K562 (cell line): ENCODE data around the gene RSBN1L. TPM values are rescaled to one million over a fixed set of nuclear protein-coding genes. Genes with fewer than 3 reads are reported as not detected.

Experiments used
- ATAC-seq: fragments of 200-7000 bp; cut with Tn5 transposase; 3 replicates; pipeline ENCODE4 v1.9.1; 2020; ENCODE audit warnings: moderate library complexity
- BruUV-seq: library from RNA; stranded (reverse); fragments of 400-500 nt; replicated peaks from 2 replicates; lab custom pipeline; 2021; lab: Mats Ljungman, UMichigan
- CTCF ChIA-PET: fragments of 300-600 bp; formaldehyde crosslinking; extraction: SDS; loops from one replicate; lab custom pipeline; 2021; ENCODE audit warnings: low intra/inter-chr PET ratio; lab: Yijun Ruan, JAX
- POLR2A ChIA-PET: fragments of 300-600, 350-650 bp; sonication (Branson Sonifier 250); formaldehyde crosslinking; extraction: SDS; loops from one replicate; lab custom pipeline; 2021; ENCODE audit warnings: antibody characterized with exemption, inconsistent platforms; lab: Yijun Ruan, JAX
- DNase-seq, 4 experiments: peaks; one replicate each; pipeline versions ENCODE4 v3.0.0 to v3.0.0-alpha.2; 2011 to 2018; ENCODE audit warnings: low spot score in 3 of 4, mixed read lengths in 3 of 4; ENCODE audit errors: extremely low read depth in 1 of 4
- FAIRE-seq: peaks from 2 replicates; lab custom pipeline; 2011; peaks lifted over from hg19 to GRCh38; lab: Jason Lieb, UNC
- H2AFZ ChIP-seq: 2 replicates; pipeline ENCODE4 v1.6.0; 2011; ENCODE audit warnings: low read depth, low read length, control low read depth, inconsistent platforms
- H3K27ac ChIP-seq: fragments of 200-600 bp; 3 replicates; pipeline ENCODE4 v1.8.0; 2011; ENCODE audit warnings: low read depth, mild to moderate bottlenecking, control low read depth, inconsistent platforms, low read length, moderate library complexity, mixed read lengths; ENCODE audit errors: extremely low read depth
- H3K27me3 ChIP-seq, 2 experiments: fragments of 300-600 bp in 1 of 2; 2 replicates in 1 of 2; 3 replicates in 1 of 2; pipeline versions ENCODE4 v1.6.0 to v1.8.0; 2011; ENCODE audit warnings: inconsistent platforms in 2 of 2, low read length in 2 of 2, mild to moderate bottlenecking in 1 of 2, mixed read lengths in 1 of 2, moderate library complexity in 1 of 2; ENCODE audit not compliant: control insufficient read depth in 2 of 2, insufficient read depth in 2 of 2
- H3K36me3 ChIP-seq: fragments of 300-600 bp; 3 replicates; pipeline ENCODE4 v1.8.0; 2011; ENCODE audit warnings: mild to moderate bottlenecking, low read length, inconsistent platforms; ENCODE audit not compliant: control insufficient read depth, insufficient read depth
- H3K4me1 ChIP-seq, 2 experiments: fragments of 200-600 bp in 1 of 2; replicated peaks in 1 of 2; 2 replicates in 1 of 2; 3 replicates in 1 of 2; pipeline versions ENCODE4 v1.5.1 to v1.8.0; 2011; ENCODE audit warnings: inconsistent platforms in 2 of 2, low read length in 2 of 2, mild to moderate bottlenecking in 1 of 2, mixed read lengths in 1 of 2, moderate library complexity in 1 of 2; ENCODE audit not compliant: control insufficient read depth in 2 of 2, insufficient read depth in 2 of 2
- H3K4me2 ChIP-seq: 2 replicates; pipeline ENCODE4 v1.6.1; 2011; ENCODE audit warnings: low read length, control low read depth, inconsistent platforms, mixed read lengths; ENCODE audit not compliant: insufficient read depth
- H3K4me3 ChIP-seq: fragments of 200-600 bp; sonication (generic), shearing (Covaris generic); 2 replicates; pipeline ENCODE4 v1.5.1; 2016; ENCODE audit warnings: control low read depth, inconsistent platforms
- H3K79me2 ChIP-seq: fragments of 200-600 bp; 3 replicates; pipeline ENCODE4 v1.8.0; 2011; ENCODE audit warnings: low read length, inconsistent platforms; ENCODE audit not compliant: control insufficient read depth, insufficient read depth
- H3K9ac ChIP-seq, 2 experiments: 2 replicates each; pipeline versions ENCODE4 v1.6.0 to v1.6.1; 2011; ENCODE audit warnings: low read depth in 2 of 2, low read length in 2 of 2, control low read depth in 1 of 2, inconsistent platforms in 1 of 2, mild to moderate bottlenecking in 1 of 2, mixed read lengths in 1 of 2; ENCODE audit not compliant: insufficient read depth in 1 of 2
- H3K9me1 ChIP-seq: one replicate; pipeline ENCODE4 v1.6.0; 2011; ENCODE audit warnings: inconsistent platforms, mild to moderate bottlenecking, low read length, moderate library complexity; ENCODE audit not compliant: control insufficient read depth, insufficient read depth
- H3K9me3 ChIP-seq: replicated peaks from 2 replicates; pipeline ENCODE4 v1.5.1; 2011; ENCODE audit warnings: low read depth, low read length, inconsistent platforms; ENCODE audit not compliant: control insufficient read depth, insufficient read depth
- H4K20me1 ChIP-seq: replicated peaks from 2 replicates; pipeline ENCODE4 v1.6.1; 2011; ENCODE audit warnings: low read length, inconsistent platforms, mixed read lengths; ENCODE audit not compliant: control insufficient read depth, insufficient read depth
- EP300 ChIP-seq: IDR thresholded peaks from 2 replicates; pipeline ENCODE4 v1.6.1; 2012; ENCODE audit warnings: low read length, improper control_type of control experiment
- ERF ChIP-seq: fragments of 450-650 bp; formaldehyde crosslinking; IDR thresholded peaks from 2 replicates; pipeline ENCODE4 v1.4.0; 2020; ENCODE audit warnings: mild to moderate bottlenecking, mixed read lengths
- HDAC2 ChIP-seq: fragments of 450-650 bp; IDR thresholded peaks from 2 replicates; pipeline ENCODE4 v1.6.1; 2016; ENCODE audit warnings: mild to moderate bottlenecking
- HMGXB4 ChIP-seq: sonication (generic); formaldehyde crosslinking; IDR thresholded peaks from 2 replicates; pipeline ENCODE4 v1.8.1; 2023; ENCODE audit warnings: mild to moderate bottlenecking, missing genetic modification reagents
- MECOM ChIP-seq: fragments of 250-450 bp; sonication (Bioruptor Pico); IDR thresholded peaks from 2 replicates; pipeline ENCODE4 v1.8.0; 2022; ENCODE audit warnings: inconsistent platforms
- NELFE ChIP-seq: IDR thresholded peaks from 2 replicates; pipeline ENCODE4 v1.6.1; 2011; ENCODE audit warnings: mild to moderate bottlenecking; ENCODE audit not compliant: insufficient read depth, insufficient read length
- NKRF ChIP-seq: fragments of 450-650 bp; IDR thresholded peaks from 2 replicates; pipeline ENCODE4 v1.6.1; 2016; ENCODE audit warnings: borderline replicate concordance
- NR2C2 ChIP-seq, 2 experiments: fragments of 200-800 bp in 1 of 2; sonication (Bioruptor generic) in 1 of 2; sonication (generic) in 1 of 2; formaldehyde crosslinking in 1 of 2; IDR thresholded peaks; 2 replicates each; pipeline versions ENCODE4 v1.6.1 to v1.8.0; 2016 to 2022; ENCODE audit warnings: mild to moderate bottlenecking in 1 of 2, missing compliant biosample characterization in 1 of 2, missing genetic modification characterization in 1 of 2, missing genetic modification reagents in 1 of 2
- POLR2B ChIP-seq: fragments of 450-650 bp; IDR thresholded peaks from 2 replicates; pipeline ENCODE4 v1.6.1; 2018; ENCODE audit warnings: low read depth; ENCODE audit not compliant: partially characterized antibody
- POLR3A ChIP-seq: IDR thresholded peaks from 2 replicates; pipeline ENCODE4 v1.6.1; 2011; ENCODE audit warnings: borderline replicate concordance, mild to moderate bottlenecking, moderate library complexity; ENCODE audit not compliant: insufficient read length, insufficient read depth; ENCODE audit errors: extremely low read depth
- POU5F1 ChIP-seq: fragments of 150-350 bp; IDR thresholded peaks from 2 replicates; pipeline ENCODE4 v1.6.1; 2014; ENCODE audit warnings: borderline replicate concordance, low read length, low read depth, mild to moderate bottlenecking; ENCODE audit not compliant: partially characterized antibody
- PURB ChIP-seq: sonication (generic); formaldehyde crosslinking; IDR thresholded peaks from 2 replicates; pipeline ENCODE4 v1.9.0; 2021; ENCODE audit warnings: low read depth, mild to moderate bottlenecking, missing genetic modification reagents
- RAD51 ChIP-seq: fragments of 450-650 bp; IDR thresholded peaks from 2 replicates; pipeline ENCODE4 v1.7.1; 2016; ENCODE audit warnings: low read depth, mild to moderate bottlenecking, borderline replicate concordance
- SP2 ChIP-seq: IDR thresholded peaks from 2 replicates; pipeline ENCODE4 v1.6.1; 2011; ENCODE audit warnings: mild to moderate bottlenecking, low read depth, low read length, moderate library complexity; ENCODE audit not compliant: poor library complexity, severe bottlenecking; ENCODE audit errors: extremely low read depth
- SUPT5H ChIP-seq: fragments of 450-650 bp; IDR thresholded peaks from 2 replicates; pipeline ENCODE4 v1.6.1; 2016
- TAL1 ChIP-seq: fragments of 450-650 bp; IDR thresholded peaks from 2 replicates; pipeline ENCODE4 v1.6.1; 2016; ENCODE audit warnings: mild to moderate bottlenecking
- ZNF143 ChIP-seq: sonication (generic); formaldehyde crosslinking; IDR thresholded peaks from 2 replicates; pipeline ENCODE4 v1.9.0; 2022; ENCODE audit warnings: mild to moderate bottlenecking, missing genetic modification reagents
- WGBS: fragments of 100-300 bp; shearing (Covaris generic); methylation state at CpG from one replicate; pipeline ENCODE4 v1.1.6; 2016; ENCODE audit warnings: low coverage, mixed read lengths; ENCODE audit not compliant: insufficient coverage; ENCODE audit errors: missing lambda C conversion rate; 5-methylcytosine and 5-hydroxymethylcytosine counted together
- in situ Hi-C: fragments of 300-500 bp; cut with MboI; formaldehyde crosslinking; loops from 4 replicates; pipeline ENCODE4 v1.15.0; 2018; ENCODE audit warnings: inconsistent platforms, mixed read lengths
- intact Hi-C: fragments of 100-400 bp; cut with micrococcal nuclease; formaldehyde crosslinking; loops from 2 replicates; pipeline ENCODE4 v1.14.2; 2022
- polyA plus RNA-seq, 8 experiments: library from polyadenylated mRNA; depleted of rRNA in 4 of 8; stranded (reverse) in 5 of 8; unstranded in 3 of 8; fragments of >200 nt; fragmentation: Nextera tagmentation in 2 of 8; fragmentation: Illumina TruSeq in 1 of 8; extraction: Ambion mirVana in 2 of 8; extraction: Trizol in 1 of 8; gene quantifications; 2 replicates each; pipeline versions ENCODE4 v1.2.1 to v1.2.3, GENCODE V29; 2011 to 2014; ENCODE audit warnings: inconsistent platforms in 1 of 8, missing spikeins in 1 of 8
- total RNA-seq, 7 experiments: library from RNA; depleted of rRNA in 6 of 7; stranded (reverse); fragments of >200 nt in 6 of 7; fragmentation: Illumina TruSeq in 2 of 7; extraction: Trizol in 2 of 7; gene quantifications; 2 replicates each; pipeline versions ENCODE4 v1.2.1 to v1.2.3, GENCODE V29; 2011 to 2021; ENCODE audit warnings: low replicate concordance in 1 of 7

RSBN1L gene
- total and polyA plus RNA-seq, 9 of the 15 experiments (the other 6 are each of a cell fraction or from before 2014, with no cell fraction given) = 6.2 to 35.2 (median 20.1) TPM

- ChIA-PET CTCF (no interaction called here), POLR2A (interaction anchor here (0.6 to 2.4 kb wide), 11 partner anchors 9 to 1845 kb away, joined by 3 to 11 read pairs (median 4); partner anchors contain the start of gene RSBN1L)
- Histone ChIP-seq H3K27ac (peak overlapping the region; percentile 30; the same call in 2 of the 3 replicates), H3K27me3 (no peaks in the 10 kb centered on the region), H3K36me3 (peaks cover 5% of the 10 kb centered on the region; the same call in 1 of the 3 replicates), H3K79me2 (peaks cover 91% of the 10 kb centered on the region), H3K4me1 (peaks cover 11 to 24% of the 10 kb centered on the region in 2 experiments; a peak in 4 of 5 replicates), H3K9me3 (no peaks in the 10 kb centered on the region), H4K20me1 (peaks cover 3% of the 10 kb centered on the region; the same call in 1 of the 2 replicates), H3K9me1 (no peaks in the 10 kb centered on the region), H3K4me2 (peak overlapping the region; percentile 25), H2AFZ (no peak overlapping the region), H3K9ac (peak overlapping the region; percentile 28 to 50; a peak in 2 of 4 replicates), H3K4me3 (no peak overlapping the region)
- FAIRE-seq (peak; percentile 11), DNase-seq (peak; percentile 28 to 64 (median 42)), ATAC-seq (peak; percentile 71)
- intact Hi-C loops (no loop called here), in situ Hi-C loops (no loop called here)
- 27% methylated on average over 8 of the region's 8 CpGs for WGBS
- BruUV-seq = no TSS peak
- TF ChIP-seq HMGXB4 (no peak), TAL1 (peak; percentile 51; the same call in 1 of the 2 replicates), NKRF (no peak), ERF (CRISPR knock-in tag) (no peak), POLR2B (no peak), NELFE (no peak), ZNF143 (no peak), SUPT5H (no peak), MECOM (CRISPR knock-in tag) (no peak), NR2C2 (CRISPR knock-in tag; IDR thresholded peaks at IDR 0.05) (no peak), NR2C2 (tag; IDR thresholded peaks at IDR 0.05) (no peak), RAD51 (0 out of 2 replicates have a peak, but pooled peaks have one; percentile 37), POLR3A (no peak), EP300 (peak; percentile 28; the same call in 1 of the 2 replicates), HDAC2 (no peak), PURB (CRISPR knock-in tag) (no peak), SP2 (no peak), POU5F1 (no peak)
Measured at GRCh38 chr7:77727936-77728701, 31.9 kb downstream of the RSBN1L start.
